Caki2 (cell line): ENCODE measurements around the gene SLC26A2. TPM values are rescaled to one million over a fixed set of nuclear protein-coding genes. Genes with fewer than 3 reads are reported as not detected.

Experiments
- DNase-seq: peaks from one replicate; pipeline ENCODE4 v3.0.0-alpha.2; 2015; ENCODE audit warnings: low read depth
- in situ Hi-C: cut with HindIII; loops from 2 replicates; pipeline ENCODE4 v1.10.0; 2016; ENCODE audit warnings: low sequenced_read_pairs, low pct_unique_long_range_greater_than_20kb, mixed read lengths
- total RNA-seq: library from RNA; depleted of rRNA; stranded (reverse); fragments of >200 nt; shearing (Covaris generic); gene quantifications from 2 replicates; pipeline ENCODE4 v1.2.3, GENCODE V29; 2014; ENCODE audit warnings: low replicate concordance

SLC26A2 gene
- total RNA-seq, 1 experiment from 2014 or later: 16.3 TPM

DNA sequence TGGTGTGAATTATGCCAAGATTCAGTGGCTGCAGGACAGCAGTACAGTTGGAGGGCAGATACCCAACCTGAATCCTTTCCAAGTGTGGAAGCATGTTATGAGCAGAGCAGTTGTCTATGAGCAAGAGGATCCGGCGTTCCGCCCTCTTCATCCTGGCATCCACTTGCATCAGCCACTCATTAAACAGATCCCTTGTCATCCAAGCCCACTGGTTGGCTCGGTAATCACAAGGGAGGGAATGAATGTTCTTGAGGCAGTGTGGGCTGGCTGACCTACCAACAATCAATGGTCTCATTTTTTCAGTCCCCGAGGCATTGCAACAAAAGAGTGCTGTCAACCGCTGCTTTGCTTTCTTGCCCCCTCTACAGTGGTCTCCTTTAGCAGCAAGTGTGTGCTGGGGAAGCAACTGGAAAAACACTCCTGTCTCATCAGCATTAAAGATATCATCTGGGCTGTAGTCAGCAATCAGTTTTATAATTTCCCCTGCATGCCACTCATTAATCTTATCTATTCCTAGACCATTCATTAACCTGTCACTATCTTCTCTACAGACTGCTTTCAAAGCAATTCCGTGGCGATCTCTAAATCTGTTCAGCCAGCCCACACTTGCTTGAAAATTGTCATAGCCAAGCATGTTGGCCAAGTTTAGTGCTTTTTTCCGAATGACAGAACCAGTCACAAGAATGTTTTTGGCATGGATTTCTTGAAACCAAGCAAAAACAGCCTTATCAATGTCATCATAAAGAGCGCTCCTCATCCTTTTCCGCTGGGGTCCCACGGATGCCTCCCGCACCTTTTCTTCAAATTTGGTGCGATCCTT is 35.0 kb downstream of the SLC26A2 start:
- in situ Hi-C loops: no loop called here
- DNase-seq: no peak

DNA sequence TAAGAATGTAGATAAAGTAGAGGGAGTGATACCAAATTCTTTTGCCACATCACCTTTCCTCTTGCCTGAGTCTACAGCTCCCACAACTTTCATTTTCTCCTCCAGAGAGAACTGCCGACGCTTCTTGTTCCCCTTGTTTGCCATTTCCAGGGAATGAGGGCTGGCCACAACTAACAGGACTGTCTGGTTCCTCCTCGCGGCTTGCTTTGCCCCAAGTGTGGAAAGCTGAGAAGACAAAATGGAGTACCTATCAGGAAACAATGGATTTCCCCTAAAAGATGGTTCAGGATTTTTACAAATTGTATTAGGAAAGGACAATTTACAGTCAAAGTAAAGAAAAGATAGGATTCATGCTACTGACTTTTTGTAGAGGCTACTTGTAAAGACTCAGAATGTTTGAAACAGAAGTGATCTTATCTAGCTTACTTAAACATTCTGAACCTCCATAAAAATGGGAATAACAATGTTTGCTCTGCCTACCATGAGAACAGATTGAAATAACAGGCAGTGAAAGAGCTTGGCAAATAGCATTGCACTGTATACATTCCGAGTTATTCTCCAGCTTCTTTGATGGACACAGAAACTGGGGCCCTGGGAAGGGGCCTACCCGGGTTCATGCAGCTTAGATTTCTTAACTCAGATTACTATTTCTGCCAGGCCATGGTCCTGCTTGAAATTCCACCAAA is 35.8 kb downstream of the SLC26A2 start:
- in situ Hi-C loops: no loop called here
- DNase-seq: no peak

DNA sequence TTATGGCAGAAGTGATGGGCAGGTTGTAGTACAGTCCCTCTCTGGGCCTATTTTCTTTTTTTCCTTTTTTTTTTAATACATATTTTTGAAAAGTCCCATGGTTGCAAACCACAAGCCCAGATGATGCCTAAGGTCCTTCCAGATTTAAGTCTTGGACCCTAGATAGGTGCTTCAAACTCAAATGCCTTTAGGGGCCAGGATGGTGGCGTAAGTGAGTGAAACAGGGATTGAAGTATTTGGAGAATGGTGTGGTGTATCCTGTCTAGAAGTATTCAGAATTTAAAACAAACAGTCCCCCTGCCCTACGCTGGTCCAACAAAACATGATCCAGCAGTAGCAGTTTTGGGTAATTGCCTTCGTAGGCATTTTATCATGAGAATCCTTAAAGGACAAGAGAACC is 37.7 kb downstream of the SLC26A2 start:
- in situ Hi-C loops: no loop called here
- DNase-seq: no peak

DNA sequence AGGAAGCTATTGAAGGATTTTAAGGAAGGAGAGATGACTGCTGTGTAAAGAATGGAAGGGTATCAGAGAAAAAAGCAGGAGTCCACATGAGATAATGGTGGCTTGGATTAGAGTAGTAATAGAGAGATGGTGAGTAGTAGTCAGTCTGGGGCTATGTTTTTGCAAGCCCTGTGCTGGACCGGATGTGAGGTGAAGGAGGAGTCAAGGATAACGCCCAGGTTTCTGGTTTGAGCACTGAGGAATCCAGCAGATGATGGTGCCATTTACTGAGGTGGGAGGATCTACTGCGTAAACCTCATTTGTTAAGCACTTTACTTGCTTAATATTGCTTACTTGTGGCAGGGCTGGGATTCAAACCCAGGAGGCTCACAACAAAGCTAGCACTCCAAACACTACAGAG is 38.8 kb downstream of the SLC26A2 start:
- DNase-seq: no peak
- in situ Hi-C loops: no loop called here

DNA sequence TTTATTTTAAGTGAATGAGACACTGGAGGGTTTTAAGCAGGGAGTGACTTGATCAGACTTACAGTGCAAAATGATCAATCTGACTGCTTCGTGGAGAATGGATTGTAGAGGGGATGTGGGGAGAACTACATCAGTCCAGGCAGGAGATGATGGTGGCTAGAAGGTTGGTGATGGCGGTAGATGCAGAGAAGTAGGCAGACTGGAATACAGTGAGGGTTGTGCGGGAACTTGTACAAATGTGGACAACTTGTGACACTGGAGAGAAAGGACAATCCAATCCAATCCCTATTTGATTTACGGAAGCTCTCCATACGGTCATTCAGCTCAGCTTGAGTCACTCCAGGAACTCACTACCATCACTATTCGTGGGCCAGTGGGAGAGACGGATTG is 39.3 kb downstream of the SLC26A2 start:
- no peak for DNase-seq
- in situ Hi-C loops: no loop called here

DNA sequence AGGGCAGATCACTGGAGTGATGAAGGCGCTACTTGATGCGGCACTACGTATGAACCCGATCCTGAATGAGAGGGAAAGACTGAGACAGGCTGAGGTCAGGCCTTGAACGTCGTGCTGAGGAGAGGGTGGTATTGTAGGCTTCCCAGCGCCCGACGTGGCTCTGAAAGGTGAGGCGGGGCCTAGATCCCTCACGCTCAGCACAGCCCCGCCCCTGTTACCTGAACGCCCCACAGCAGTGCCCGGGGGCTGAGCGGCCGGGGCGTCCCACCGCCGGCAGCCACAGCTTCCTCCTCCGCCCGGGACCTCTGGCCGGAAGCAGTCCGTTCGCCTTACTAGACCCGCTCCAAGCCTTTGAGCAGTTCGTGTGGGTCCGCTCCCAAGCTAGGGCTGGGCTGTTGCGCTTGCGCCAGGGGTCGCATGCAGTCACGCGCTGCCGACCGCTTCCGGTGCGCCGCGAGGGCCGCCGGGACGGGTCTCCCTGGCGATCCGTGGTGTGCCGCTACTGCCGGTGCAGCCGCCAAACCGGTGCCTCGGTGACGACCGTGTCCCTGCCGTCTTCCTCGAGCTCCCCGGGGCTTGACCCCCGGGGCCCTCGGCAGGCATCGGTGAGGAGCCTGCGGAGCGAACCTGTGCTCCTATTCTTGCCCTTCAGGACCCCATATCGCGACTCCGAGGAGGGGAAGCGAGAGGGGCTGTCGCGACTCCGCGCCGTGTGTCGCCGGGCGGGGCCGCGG is 39.9 kb downstream of the SLC26A2 start, which contains the start of the genes HMGXB3 and TIGD6:
Gene HMGXB3, plus strand, starts transcription at position 484 of the 734 bp plus-strand sequence. CDS start 4,114 bp downstream, outside the sequence.
Gene TIGD6, minus strand, starts transcription at position 399 of the 734 bp plus-strand sequence. CDS start 4,306 bp downstream, outside the sequence.
- in situ Hi-C loops: no loop called here
- peak; percentile 91 for DNase-seq

DNA sequence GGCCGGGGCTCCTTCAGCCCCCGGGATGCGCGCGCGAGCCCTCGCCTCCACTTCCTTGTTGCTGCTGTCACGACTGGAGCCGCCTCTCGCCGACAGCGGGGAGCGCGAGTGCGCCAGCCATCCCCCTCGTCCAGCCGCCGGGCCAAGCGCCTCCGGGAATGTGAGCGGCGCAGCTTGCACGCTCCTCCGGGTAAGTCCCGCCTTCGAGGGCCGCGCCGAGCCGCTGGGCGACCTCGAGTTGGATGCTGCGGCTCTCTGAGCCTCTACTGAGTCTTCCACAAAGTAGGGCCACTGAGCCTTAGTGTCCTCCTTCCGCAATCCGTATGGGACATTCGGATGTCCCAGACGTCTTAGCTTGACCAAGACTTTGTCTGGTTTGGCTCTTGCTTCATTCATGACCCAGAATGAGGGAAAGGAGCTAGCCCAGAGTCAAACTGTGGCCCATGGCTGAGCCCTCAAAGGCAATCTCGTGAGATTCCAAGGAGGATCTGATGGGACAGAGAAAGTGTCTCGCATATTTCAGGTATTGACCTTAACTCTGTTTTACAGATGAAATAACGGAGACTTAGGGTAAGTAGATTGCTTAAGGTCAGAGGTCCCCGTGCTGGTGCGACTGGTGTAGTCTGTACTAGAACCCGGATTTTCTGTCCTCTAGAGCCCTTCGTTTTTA is 40.6 kb downstream of the SLC26A2 start:
- in situ Hi-C loops: no loop called here
- peak; percentile 32 for DNase-seq

DNA sequence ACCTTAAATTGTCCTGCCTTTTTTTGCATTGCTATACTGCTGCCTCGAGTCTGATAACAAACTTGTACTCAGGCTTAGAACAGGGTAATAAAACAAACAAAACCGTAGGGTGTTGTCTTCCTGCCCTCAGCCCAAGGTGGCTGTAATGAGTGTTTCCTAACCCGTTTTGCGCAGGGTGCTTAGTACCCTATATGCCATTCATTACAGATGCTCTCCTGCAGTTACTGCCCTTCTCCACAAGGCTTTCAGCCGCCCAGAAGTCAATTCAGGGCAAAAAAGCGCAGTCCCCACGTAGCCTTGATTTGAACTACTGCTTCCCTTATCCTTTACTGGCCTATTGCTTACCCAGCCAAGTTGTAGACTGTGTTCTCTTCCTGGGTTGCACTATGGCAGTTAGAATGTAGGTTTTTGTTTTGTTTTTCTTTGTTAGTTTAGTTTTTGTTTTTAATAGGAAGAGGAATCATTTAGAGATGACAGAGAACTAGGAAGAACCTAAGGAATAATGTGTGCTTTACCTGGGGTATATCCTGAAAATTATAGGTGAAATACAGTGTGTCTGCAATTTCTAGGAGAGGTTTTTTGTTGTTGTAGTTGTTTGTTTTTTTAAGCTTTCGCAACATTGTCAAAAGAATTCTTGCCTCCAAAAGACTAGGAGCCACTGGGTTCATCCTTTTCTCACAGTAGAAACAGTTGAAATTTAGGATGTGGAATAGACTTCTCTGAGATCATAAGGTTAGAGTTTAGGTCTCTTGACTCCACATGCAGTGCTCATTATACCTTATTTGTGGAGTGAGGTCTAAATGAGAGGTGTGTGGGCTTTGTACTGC is 41.3 kb downstream of the SLC26A2 start:
- in situ Hi-C loops: no loop called here
- DNase-seq: peak; percentile 55

DNA sequence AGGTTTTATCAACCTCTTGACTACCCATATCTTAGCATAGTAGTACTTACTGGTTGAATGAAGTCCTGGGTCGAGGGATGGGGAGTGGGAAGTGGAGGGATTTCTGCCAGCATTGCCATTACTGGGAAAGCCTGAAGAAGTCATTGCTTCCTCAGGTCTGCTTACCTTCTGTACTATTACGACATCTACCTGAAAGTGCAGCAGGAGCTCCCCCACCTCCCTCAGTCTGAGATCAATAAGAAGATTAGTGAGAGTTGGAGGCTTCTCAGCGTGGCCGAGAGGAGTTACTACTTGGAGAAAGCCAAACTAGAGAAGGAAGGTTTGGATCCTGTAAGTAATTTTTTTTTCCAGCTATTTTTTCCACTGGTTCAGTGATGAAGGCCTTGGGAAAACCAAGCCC is 45.8 kb downstream of the SLC26A2 start:
- in situ Hi-C loops: no loop called here

DNA sequence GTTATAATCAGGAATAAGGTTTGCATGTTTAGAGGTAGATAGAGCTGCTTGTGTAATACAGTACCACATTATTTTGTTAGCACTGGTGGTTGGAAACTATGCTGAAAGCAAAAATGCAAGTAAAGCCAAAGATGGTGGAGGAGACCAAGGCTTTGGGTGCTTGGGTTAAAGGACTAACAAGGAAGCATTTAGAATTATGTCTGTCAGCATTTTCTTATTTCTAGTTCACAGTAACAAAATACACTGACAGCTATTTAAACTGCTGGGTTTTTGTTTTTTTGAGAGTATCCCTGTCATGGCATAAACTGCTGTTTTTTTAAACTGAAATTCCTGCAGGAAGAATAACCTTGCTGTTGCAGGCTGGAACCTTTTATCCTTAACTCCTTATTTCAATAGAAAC is 46.5 kb downstream of the SLC26A2 start:
- in situ Hi-C loops: no loop called here

More for the DNA sequence above, 45.8 kb downstream of the SLC26A2 start:
- DNase-seq: no peak

DNA sequence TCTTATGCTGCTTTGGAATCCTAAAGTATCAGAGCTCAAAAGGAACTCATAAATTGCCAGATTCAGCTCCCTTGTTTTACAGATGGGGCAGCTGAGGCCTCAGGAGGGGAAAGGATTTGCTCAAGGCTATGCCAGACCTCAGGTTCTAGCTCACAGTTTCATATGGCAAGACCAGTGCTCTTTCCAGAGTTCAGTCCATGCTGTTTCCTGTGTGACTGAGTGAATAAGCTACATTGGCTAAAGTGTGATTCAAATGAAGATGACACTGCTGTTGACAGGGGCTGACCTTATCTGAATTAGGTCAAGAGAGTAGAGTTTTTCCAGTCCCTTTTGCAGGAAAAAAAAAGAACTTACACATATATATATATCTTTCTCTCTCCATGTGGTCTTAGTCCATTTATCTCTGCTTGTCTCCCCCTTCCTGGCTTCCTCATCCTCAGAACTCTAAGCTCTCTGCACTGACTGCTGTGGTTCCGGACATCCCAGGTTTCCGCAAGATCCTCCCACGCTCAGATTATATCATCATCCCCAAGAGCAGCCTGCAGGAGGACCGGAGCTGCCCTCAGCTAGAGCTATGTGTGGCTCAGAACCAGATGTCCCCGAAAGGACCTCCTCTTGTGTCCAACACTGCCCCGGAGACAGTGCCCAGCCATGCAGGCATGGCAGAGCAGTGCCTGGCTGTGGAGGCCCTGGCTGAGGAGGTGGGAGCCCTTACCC is 49.3 kb downstream of the SLC26A2 start:
- in situ Hi-C loops: no loop called here
- DNase-seq: no peak

More for the DNA sequence above, 46.5 kb downstream of the SLC26A2 start:
- no peak for DNase-seq

DNA sequence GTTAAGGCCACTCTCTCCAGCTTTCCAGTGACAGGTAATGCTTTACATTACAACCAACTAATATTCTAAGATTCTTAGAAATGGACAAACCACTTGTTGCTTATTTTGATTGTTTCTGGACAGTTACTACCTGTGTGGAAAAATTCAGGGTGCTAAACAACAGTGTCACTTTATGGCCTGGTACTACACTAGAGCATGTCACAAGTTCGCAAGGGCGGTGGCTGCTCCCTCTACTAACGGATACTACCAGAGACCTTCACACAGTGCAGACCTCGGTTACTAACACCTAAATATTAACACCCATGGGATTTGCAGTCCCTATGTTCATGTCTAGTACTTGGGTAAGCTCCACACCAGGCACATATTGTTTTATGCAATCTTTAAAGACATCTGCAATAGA is 53.4 kb downstream of the SLC26A2 start:
- in situ Hi-C loops: no loop called here
- no peak for DNase-seq

DNA sequence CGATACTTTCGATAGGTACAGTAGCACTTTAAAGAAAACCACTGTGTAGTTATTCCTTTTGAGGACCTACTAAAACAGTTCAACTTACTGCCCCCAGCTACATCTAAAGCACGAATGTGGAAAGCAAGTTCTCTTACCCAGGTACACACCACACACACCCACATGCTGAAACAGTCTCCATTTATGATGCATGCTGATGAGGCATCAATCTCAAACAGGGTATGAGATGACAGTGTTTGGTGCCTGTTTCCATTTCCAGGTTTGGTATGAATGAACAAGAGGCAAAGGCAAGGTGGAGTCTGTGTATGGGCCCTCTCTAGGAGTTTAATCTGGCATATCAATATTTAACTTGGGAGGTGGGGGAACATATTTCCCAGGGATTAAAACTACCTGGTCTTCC is 53.9 kb downstream of the SLC26A2 start:
- DNase-seq: no peak
- in situ Hi-C loops: no loop called here

DNA sequence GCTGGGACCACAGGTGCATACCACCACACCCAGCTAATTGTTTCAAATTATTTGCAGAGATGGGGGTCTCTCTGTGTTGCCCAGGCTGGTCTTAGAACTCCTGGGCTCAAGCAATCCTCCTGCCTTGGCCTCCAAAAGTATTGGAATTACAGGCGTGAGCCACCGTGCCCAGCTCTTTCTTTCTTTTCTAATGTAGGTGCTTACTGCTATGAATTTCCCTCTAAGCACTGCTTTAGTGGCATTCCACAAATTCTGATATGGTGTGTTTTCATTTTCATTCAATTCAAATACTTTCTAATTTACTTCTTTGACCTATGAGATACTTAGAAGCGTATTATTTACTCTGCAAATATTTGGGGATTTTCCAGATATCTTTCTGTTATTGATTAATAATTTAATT is 54.9 kb downstream of the SLC26A2 start:
- DNase-seq: no peak
- in situ Hi-C loops: no loop called here

DNA sequence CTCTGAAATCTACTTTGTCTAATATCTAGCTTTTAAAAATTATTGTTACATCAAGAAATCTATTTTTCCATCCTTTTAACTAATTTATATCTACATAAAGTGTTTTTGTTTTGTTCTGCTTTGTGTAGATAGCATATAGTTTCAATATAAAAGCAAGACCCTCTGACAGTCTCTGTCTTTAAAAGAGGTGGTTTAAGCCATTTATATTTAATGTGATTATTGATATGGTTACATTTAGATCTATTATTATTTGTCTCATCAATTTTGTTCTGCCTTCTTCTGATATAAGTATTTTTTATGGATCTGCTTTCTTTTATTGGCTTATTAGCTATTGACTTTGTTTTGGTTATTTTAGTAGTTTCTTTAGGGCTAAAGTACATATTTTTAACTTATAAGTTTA is 56.0 kb downstream of the SLC26A2 start:
- in situ Hi-C loops: no loop called here
- no peak for DNase-seq

DNA sequence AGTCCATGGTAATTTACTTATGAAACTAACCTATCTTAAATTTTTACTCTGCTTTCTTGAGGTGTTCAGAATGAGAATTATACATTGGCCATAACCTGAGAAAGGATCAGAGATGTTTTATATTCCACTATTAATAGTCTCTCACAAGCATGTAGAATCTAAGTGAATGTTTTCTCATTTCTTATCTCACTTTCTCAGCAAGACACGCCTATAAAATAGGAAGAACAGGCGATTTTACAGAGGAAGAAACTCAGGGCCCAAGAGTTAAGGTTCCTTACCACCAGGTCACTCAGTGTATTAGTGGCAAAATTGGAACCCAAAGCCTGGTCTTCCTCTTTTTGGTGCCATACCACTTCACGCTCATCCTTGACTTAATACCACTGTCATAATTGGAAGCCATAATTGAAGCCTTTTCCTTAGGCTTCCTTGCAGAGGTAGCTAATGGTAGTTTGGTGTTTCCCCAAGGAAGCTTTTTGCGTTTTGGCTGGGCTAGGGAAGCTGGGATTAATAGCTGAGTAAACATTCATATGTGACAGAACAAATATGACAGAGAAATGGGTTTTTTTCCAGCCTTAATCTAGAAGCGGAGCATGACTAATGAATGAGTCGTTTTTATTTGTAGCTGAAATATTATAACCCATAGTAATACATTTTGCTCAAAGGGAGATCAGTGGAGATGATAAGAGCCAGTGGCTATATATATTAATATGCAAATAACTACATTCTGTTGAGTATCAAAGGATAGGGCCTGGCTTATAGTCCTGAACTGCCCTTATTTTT is 56.9 kb downstream of the SLC26A2 start:
- in situ Hi-C loops: no loop called here
- no peak for DNase-seq
